NCI-H146 treated with DMSO at 0.1 percent for 48 hours (cell line): ENCODE data around the gene RNASEH2C.
"Not testable (repeated sequence)": the region's sequence is repeated elsewhere in the genome, so short reads cannot be mapped to it uniquely, and the experiment has no call there.

Experiments used
- DNase-seq: peaks from one replicate; lab custom pipeline; 2025; ENCODE audit not compliant: unreplicated experiment; lab: John Stamatoyannopoulos, UW

RNASEH2C gene

GRCh38 chr11:65691847-65692246 lies 28.8 kb downstream of the RNASEH2C start:
- not testable (repeated sequence) for DNase-seq

DNA sequence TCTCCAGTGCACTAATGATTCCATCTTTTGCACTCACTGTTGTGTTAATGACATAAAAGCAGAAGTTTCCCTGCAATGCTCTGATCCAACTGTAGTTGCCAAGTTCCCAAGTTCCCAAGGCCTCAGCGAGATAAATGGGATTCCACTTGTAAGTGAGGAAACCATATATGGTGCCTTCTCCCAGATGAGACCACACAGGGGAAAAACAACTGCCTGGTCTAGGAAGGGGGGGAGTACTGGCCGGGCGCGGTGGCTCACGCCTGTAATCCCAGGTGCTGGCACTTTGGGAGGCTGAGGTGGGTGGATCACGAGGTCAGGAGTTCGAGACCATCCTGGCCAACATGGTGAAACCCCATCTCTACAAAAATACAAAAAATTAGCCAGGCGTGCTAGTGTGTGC lies 34.6 kb downstream of the RNASEH2C start:
- DNase-seq, result no peak

GRCh38 chr11:65683480-65683879 lies 37.1 kb downstream of the RNASEH2C start:
- DNase-seq, result not testable (repeated sequence)

DNA sequence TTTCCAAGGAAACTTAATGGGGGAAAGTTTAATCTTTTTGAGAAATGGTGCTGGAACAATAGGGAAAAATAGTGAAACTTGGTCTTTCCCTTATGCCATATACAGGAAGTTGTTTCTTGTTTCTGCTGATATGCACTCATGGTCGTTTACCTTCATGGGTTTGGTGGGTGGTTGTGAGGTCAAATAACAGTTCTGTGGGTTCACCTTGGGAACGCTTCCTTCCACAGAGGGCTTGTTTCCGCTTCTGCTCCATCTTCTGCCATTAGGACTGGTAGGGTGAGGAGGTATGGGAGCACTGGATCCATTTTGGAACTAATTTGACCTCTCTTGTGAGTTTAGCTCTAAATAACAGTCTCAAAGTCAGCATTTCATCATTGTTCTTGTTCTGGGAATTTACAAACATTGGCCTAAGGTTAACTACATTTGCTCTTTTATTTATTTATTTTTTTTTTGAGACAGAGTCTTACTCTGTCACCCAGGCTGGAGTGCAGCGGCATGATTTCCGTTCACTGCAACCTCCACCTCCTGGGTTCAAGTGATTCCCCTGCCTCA lies 40.3 kb downstream of the RNASEH2C start:
- DNase-seq, result no peak

DNA sequence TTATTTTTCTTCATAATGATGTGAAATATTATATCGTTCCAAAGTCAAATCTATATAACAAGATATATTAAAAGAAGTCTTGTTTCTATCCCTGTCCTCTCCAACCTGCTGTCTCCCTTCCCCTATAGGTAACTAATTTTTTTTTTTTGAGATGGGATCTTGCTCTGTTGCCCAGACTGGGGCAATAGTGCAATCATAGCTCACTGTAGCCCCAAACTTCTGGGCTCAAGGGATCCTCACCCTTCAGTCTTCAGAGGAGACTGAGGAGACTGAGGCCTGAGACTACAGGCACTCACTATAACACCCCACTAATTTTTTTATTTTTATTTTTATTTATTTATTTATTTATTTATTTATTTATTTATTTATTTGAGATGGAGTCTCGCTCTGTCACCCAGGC lies 47.6 kb downstream of the RNASEH2C start:
- no peak for DNase-seq

DNA sequence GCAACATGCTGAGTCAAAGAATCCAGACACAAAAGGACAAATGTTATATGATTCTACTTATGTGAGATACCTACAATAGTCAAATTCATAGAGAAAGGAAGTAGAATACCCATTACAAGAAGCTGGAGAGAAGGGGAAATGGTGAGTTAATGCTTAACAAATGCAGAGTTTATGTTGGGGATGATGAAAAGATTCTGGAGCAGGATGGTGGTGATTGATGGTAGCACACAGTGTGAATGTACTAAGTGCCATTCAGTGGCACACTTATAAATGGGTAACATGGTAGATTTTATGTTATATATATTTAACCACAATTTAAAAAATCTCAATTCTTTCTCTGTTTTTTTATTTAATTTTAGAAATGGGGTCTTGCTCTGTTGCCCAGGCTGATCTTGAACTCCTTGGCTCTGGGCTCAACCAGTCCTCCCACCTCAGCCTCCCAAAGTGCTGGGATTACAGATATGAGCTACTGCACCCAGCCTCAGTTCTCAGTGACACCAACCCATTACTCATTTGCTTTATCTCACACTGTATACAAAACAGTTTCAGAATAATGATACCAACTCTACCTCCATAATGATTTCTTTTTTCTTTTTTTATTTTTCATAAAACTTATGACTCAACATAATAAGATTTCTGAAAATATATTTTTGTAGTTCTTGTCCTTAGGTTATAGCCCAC lies 48.3 kb downstream of the RNASEH2C start:
- DNase-seq, result no peak
